Endodermal cell (in vitro differentiated cells): ENCODE data around the gene CTNNA1. TPM values are rescaled to one million over a fixed set of nuclear protein-coding genes. Genes with fewer than 3 reads are reported as not detected.
"Not testable (repeated sequence)": the region's sequence is repeated elsewhere in the genome, so short reads cannot be mapped to it uniquely, and the experiment has no call there.

Experiments
- DNase-seq: peaks from one replicate; pipeline ENCODE4 v3.0.0-alpha.2; 2017
- H3K27ac ChIP-seq: 2 replicates; pipeline ENCODE4 v1.5.1; 2013; ENCODE audit warnings: mild to moderate bottlenecking, low read depth, low read length, moderate library complexity
- H3K27me3 ChIP-seq: 2 replicates; pipeline ENCODE4 v1.6.1; 2013; ENCODE audit warnings: mild to moderate bottlenecking, low read length, moderate library complexity; ENCODE audit not compliant: insufficient read depth, control insufficient read depth, poor library complexity, severe bottlenecking
- H3K36me3 ChIP-seq: 2 replicates; pipeline ENCODE4 v1.7.0; 2013; ENCODE audit warnings: mild to moderate bottlenecking, low read length, moderate library complexity; ENCODE audit not compliant: control insufficient read depth, insufficient read depth
- H3K4me1 ChIP-seq: one replicate; pipeline ENCODE4 v1.7.0; 2013; ENCODE audit warnings: low read length; ENCODE audit not compliant: control insufficient read depth, insufficient read depth
- H3K4me3 ChIP-seq: 2 replicates; pipeline ENCODE4 v1.5.1; 2013; ENCODE audit warnings: mild to moderate bottlenecking, low read length, moderate library complexity
- H3K9ac ChIP-seq: 2 replicates; pipeline ENCODE4 v1.6.1; 2013; ENCODE audit warnings: mild to moderate bottlenecking, low read length, moderate library complexity; ENCODE audit not compliant: poor library complexity, severe bottlenecking; ENCODE audit errors: extremely low read depth
- H3K9me3 ChIP-seq: 2 replicates; pipeline ENCODE4 v1.6.1; 2013; ENCODE audit warnings: mild to moderate bottlenecking, low read length, moderate library complexity; ENCODE audit not compliant: control insufficient read depth
- H3K27ac Mint-ChIP-seq: 2 replicates; pipeline ENCODE4 v1.8.0; 2020; ENCODE audit warnings: mixed read lengths
- H3K27me3 Mint-ChIP-seq: 2 replicates; pipeline ENCODE4 v1.8.0; 2021; ENCODE audit warnings: mild to moderate bottlenecking, mixed read lengths; ENCODE audit not compliant: insufficient read depth
- H3K36me3 Mint-ChIP-seq: 2 replicates; pipeline ENCODE4 v1.8.0; 2020; ENCODE audit warnings: low read depth, mixed read lengths
- H3K4me1 Mint-ChIP-seq: 2 replicates; pipeline ENCODE4 v1.8.0; 2020; ENCODE audit warnings: mixed read lengths
- H3K4me3 Mint-ChIP-seq: 2 replicates; pipeline ENCODE4 v1.8.0; 2020; ENCODE audit warnings: mild to moderate bottlenecking, moderate library complexity, mixed read lengths
- H3K9me3 Mint-ChIP-seq: 2 replicates; pipeline ENCODE4 v1.8.0; 2020; ENCODE audit warnings: mild to moderate bottlenecking, mixed read lengths
- WGBS, 2 experiments: methylation state at CpG; one replicate each; pipeline versions ENCODE4 v1.1.5 to v1.1.7; 2013; ENCODE audit warnings: missing lambda C conversion rate in 2 of 2, mixed read lengths in 1 of 2; ENCODE audit not compliant: insufficient coverage in 1 of 2, insufficient read length in 1 of 2; 5-methylcytosine and 5-hydroxymethylcytosine counted together
- total RNA-seq, 2 donors: library from RNA; stranded (reverse); fragmentation: NEBNext Ultra II Directional in 1 of 2; extraction: Animal tissue kit (Norgen Biotek cat#: 25700) in 1 of 2; gene quantifications; 2 replicates in 1 of 2; 3 replicates in 1 of 2; pipeline ENCODE4 v1.2.1, GENCODE V29; 2021
- TF ChIP-seq, protein P1 (sequence below): fragments of 200-600 bp; sonication (generic); conservative IDR thresholded peaks from 2 replicates; pipeline ENCODE4 v1.5.0; 2021; ENCODE audit warnings: antibody characterized with exemption, mild to moderate bottlenecking

Gene CTNNA1
- total RNA-seq, 2 donors from 2014 or later = 298 to 305 TPM

GRCh38 chr5:138770977-138771376, 17.8 kb downstream of the CTNNA1 start:
- Mint-ChIP-seq H3K27ac (no peak overlapping the region), H3K9me3 (peaks cover 21% of the 10 kb centered on the region)
- WGBS, 2 experiments = 60% methylated on average over 1 of the region's 1 CpG; no CpG with 5 or more reads in 1 of the 2 experiments

DNA sequence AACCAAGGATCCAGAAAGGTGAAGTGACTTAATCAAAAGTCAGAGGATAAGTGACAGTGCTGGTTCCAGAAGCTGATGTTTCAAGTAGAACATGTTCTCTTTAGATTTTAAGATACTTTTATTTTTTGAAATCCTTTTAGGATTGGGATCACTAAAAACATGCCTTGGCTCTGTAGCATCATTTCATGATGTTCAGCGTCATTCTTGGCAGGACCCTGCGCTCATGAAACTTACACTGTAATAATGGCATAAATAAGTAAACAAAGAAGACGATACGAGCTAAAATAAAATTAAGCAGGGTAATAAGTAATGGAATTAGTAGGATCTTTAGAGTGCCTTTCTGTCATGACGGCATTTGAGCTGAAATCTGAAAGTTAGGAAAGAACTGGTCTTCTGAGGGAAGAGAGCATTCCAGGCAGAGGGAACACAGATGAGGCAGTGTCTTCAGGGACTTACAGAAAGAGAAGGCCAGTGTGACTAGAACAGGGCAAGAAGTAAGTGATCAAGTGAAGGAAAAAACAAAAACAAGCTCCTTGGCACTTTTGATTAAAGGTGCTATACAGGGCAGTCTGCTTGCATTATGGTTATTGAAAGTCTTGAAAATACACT, 19.9 kb downstream of the CTNNA1 start:
- 95 to 98% methylated on average over 5 of the region's 5 CpGs for WGBS, 2 experiments
- H3K9me3 Mint-ChIP-seq = peaks cover 31% of the 10 kb centered on the region

More at GRCh38 chr5:138770977-138771376, 17.8 kb downstream of the CTNNA1 start:
- H3K27me3 ChIP-seq = no peaks in the 10 kb centered on the region
- H3K4me1 Mint-ChIP-seq = peaks cover 24% of the 10 kb centered on the region
- peaks cover 19% of the 10 kb centered on the region for H3K36me3 ChIP-seq
- no peak overlapping the region for H3K27ac ChIP-seq
- no peak overlapping the region for H3K9ac ChIP-seq
- no peaks in the 10 kb centered on the region for H3K27me3 Mint-ChIP-seq
- H3K4me3 Mint-ChIP-seq = no peak overlapping the region
- no peaks in the 10 kb centered on the region for H3K4me1 ChIP-seq
- no peak overlapping the region for H3K4me3 ChIP-seq
- no peak for DNase-seq
- H3K9me3 ChIP-seq = peaks cover 12% of the 10 kb centered on the region
- peaks cover 28% of the 10 kb centered on the region for H3K36me3 Mint-ChIP-seq
- TF ChIP-seq, protein P1, sequence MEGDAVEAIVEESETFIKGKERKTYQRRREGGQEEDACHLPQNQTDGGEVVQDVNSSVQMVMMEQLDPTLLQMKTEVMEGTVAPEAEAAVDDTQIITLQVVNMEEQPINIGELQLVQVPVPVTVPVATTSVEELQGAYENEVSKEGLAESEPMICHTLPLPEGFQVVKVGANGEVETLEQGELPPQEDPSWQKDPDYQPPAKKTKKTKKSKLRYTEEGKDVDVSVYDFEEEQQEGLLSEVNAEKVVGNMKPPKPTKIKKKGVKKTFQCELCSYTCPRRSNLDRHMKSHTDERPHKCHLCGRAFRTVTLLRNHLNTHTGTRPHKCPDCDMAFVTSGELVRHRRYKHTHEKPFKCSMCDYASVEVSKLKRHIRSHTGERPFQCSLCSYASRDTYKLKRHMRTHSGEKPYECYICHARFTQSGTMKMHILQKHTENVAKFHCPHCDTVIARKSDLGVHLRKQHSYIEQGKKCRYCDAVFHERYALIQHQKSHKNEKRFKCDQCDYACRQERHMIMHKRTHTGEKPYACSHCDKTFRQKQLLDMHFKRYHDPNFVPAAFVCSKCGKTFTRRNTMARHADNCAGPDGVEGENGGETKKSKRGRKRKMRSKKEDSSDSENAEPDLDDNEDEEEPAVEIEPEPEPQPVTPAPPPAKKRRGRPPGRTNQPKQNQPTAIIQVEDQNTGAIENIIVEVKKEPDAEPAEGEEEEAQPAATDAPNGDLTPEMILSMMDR = no peak

DNA sequence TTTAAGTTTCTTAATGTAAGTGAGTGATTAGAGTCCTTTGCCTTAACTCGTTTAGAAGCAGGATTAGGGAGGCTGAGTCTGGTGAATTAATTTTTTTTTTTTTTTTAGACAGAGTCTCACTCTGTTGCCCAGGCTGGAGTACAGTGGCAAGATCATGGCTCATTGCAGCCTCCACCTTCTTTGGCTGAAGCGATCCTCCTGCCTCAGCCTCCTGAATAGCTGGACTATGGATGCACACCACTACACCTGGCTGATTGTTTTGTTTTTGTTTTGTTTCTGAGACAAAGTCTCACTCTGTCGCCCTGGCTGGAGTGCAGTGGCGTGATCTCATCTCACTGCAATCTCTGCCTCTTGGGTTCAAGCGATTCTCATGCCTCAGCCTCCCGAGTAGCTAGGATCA, 20.4 kb downstream of the CTNNA1 start:
- not testable (repeated sequence) for H3K4me3 Mint-ChIP-seq, H3K4me1 ChIP-seq, H3K27ac Mint-ChIP-seq, DNase-seq, H3K4me3 ChIP-seq, H3K27me3 Mint-ChIP-seq, H3K9ac ChIP-seq, H3K27ac ChIP-seq, H3K27me3 ChIP-seq
- peaks cover 19% of the 10 kb centered on the region for H3K9me3 ChIP-seq
- H3K9me3 Mint-ChIP-seq = peaks cover 37% of the 10 kb centered on the region
- H3K4me1 Mint-ChIP-seq = peaks cover 22% of the 10 kb centered on the region
- peaks cover 40% of the 10 kb centered on the region for H3K36me3 Mint-ChIP-seq
- H3K36me3 ChIP-seq = peaks cover 27% of the 10 kb centered on the region
- WGBS, 2 experiments = 86 to 94% methylated on average over 5 to 6 of the region's 6 CpGs

More for the DNA sequence above, 19.9 kb downstream of the CTNNA1 start:
- no peak overlapping the region for H3K27ac ChIP-seq
- no peaks in the 10 kb centered on the region for H3K27me3 ChIP-seq
- Mint-ChIP-seq H3K27ac (no peak overlapping the region), H3K4me1 (peaks cover 22% of the 10 kb centered on the region), H3K27me3 (no peaks in the 10 kb centered on the region), H3K4me3 (no peak overlapping the region), H3K36me3 (peaks cover 35% of the 10 kb centered on the region)
- H3K9ac ChIP-seq = no peak overlapping the region
- TF ChIP-seq, protein P1 = no peak
- peaks cover 14% of the 10 kb centered on the region for H3K9me3 ChIP-seq
- peaks cover 21% of the 10 kb centered on the region for H3K36me3 ChIP-seq
- H3K4me1 ChIP-seq = no peaks in the 10 kb centered on the region
- no peak for DNase-seq
- H3K4me3 ChIP-seq = no peak overlapping the region
